Left renal cortex interstitium (tissue), 4 donors: Measurements from ENCODE around the gene PSMB8. TPM values are rescaled to one million over a fixed set of nuclear protein-coding genes. Genes with fewer than 3 reads are reported as not detected.

Experiments used
- DNase-seq, 4 donors: peaks; one replicate each; pipeline ENCODE4 v3.0.0-alpha.2; 2013; ENCODE audit warnings: low read depth in 4 of 4, low spot score in 2 of 4, missing footprints in 1 of 4
- polyA plus RNA-seq, 4 donors: library from polyadenylated mRNA; unstranded; fragments of 120-200 nt; gene quantifications; one replicate each; pipeline ENCODE4 v1.2.1, GENCODE V29; 2013; ENCODE audit not compliant: insufficient read length in 4 of 4

PSMB8 gene
- polyA plus RNA-seq, 4 donors = 17.9 to 27.3 (median 24.3) TPM

DNA sequence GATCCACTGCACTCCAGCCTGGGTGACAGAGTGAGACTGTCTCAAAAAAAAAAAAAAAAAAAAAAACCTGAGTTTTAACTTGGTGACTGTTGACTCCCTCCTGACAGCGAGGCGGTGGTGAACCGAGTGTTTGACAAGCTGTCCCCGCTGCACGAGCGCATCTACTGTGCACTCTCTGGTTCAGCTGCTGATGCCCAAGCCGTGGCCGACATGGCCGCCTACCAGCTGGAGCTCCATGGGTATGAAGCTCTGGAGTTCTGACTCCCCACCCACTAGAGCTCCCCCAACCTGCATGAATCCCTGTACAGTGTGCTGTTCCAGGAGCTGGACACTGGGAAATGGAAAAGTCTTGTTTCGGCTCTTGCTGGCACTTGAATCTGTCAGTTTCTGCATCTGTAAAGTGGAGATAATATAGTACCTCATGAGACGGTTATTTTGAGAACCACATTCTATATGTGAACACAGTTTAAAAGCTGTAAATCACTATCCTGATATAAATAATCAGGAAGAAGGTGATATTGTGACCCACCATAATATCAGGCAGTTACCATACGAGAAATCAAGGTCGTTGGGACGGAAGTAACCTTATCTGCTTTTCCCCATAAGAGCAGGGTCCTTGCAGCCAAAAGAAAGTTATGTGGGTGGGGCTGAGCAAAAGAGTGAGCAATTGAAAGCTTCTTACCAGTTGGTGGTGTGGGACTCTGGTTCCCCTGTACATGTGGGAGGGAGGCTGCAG is 13.5 kb upstream of the PSMB8 start:
- DNase-seq = no peak

DNA sequence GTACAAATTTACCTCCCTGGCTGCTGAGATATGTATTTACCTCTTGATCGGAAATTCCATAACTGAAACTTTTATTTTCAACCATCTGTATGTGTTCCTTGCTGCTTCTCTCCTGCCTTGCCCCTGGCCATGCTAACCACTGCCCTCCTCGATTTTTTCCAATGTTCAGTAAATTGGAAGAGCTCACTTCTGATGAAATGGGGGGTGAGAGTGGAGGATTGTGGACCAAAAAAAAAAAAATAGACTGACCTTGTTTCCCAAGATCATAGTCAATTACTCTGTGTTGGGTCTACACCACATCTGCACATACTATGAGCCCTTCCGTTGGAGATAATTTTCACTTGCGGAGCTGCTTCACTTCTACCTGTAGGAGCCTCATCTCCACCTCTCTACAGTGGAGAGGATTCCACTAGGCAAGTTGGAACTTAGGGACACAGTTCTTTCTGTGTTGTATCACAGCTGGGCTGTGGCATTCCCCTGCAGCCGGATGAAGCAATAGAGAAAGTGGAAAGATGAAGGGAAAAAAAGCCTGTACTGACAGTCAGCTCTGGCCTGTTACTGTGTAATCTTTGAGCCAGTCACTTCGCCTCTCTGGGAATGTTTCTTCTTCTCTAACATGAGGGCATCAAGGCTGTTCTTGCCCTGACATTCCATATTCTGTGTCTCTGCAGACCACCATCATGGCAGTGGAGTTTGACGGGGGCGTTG is 11.8 kb upstream of the PSMB8 start:
- no peak for DNase-seq

DNA sequence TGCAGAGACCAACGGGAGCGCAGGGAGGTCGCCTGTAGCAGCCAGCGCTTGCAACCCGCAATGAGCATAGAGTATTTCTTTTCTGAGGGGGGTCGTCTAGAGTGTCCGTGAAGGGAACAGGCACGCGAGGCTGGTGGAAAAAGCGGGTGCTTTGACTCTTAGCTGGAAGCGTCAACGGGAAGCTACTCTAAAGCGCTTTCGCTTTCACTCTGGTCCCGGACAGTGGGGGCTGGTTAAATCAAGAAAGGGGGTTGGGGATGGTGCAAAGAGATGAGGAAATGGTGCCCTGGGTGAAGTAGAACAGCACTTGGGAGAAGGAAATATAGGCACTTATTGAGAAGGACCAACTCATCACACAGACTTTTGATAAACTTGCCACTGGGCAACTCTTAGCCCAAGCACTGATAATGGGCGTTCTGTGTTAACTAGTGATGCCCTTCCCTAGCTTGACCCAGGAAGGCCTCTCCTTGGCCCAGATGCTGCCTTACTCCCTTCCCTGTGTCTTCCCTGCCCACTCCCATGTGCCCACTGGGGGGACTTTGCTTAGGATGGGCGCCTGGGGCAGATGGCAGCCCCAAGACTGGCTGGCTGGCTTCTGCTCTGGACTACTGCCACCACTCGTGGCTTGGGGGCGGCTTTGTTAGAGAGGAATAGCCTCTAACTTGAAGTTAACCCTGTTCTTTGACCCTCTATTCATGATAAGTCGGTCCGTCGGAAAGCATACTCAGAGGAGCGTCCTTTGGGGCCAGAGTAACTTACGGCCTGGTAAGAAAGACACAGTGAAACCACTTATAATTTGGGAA is 10.7 kb upstream of the PSMB8 start:
- peak in 2 of 4 donors; percentile 27 to 29 for DNase-seq

DNA sequence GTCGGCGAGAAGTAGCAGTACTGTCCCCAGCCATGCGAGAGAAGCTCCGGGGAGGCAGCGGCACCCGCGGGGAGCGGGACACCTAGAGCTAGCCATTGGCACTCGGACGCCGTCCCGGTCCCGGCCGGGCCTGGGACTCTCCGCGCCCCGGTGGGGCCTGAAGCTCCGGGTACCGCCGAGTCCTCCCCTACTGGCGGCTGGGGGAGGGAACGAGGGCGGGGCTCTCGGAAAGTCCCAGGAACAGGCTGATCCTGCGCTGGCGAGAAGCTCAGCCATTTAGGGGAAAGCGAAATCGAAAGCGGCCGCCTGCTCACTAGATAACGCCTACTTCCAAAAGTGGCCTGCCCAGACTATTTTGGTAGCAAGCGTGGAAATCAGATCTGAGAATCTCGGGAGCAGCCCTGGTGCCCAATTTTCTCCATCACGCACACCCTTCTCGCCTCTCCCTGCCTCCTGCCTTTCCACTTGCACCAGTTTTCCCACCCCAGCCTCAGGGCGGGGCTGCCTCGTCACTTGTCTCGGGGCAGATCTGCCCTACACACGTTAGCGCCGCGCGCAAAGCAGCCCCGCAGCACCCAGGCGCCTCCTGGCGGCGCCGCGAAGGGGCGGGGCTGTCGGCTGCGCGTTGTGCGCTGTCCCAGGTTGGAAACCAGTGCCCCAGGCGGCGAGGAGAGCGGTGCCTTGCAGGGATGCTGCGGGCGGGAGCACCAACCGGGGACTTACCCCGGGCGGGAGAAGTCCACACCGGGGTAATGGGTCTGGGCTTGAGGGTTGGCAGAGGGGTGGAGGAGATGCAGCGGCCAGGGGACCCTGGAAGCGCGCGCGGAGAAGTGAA is 9.9 kb upstream of the PSMB8 start, which contains the start of the genes PSMB9 and TAP1:
PSMB9 (plus strand) TSS at position 652 of the 835 bp plus-strand sequence; CDS start at position 690, 38 bp downstream.
TAP1 (minus strand) TSS at position 164 of the 835 bp plus-strand sequence; CDS start at position 96, 68 bp downstream.
- DNase-seq = peak; percentile 85 to 88 (median 87)

DNA sequence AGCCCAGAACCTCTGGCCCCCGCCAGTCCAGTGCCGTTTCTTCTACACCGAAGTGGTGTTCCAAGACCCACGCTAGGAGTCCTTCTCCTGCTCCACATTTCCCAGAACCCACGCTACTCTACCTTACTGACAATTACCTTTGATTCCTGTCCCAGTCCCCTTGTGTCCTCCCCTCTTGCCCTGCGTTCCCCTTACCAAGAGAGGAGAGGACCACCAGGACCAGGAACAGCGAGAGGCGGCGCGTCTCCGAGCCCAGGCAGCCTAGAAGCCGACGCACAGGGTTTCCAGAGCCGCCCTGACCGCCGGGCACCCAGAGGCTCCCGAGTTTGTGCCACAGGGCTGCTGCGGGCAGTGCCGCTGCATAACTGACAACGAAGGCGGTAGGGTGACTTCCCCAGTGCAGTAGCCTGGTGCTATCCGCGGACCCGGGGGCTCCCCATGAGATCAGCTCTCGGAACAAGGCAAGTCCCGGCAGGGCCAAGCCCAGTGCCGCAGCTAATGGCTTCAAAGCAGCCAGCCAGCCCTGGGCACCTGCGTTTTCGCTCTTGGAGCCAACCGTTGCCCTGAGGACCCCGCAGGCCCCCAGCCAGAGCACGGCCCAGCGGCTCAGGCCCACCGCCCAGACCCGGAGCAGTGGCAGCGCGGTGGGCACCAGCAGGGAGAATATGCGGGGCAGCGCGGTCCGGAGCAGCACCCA is 9.1 kb upstream of the PSMB8 start:
- peak in 1 of 4 donors; percentile 38 for DNase-seq

DNA sequence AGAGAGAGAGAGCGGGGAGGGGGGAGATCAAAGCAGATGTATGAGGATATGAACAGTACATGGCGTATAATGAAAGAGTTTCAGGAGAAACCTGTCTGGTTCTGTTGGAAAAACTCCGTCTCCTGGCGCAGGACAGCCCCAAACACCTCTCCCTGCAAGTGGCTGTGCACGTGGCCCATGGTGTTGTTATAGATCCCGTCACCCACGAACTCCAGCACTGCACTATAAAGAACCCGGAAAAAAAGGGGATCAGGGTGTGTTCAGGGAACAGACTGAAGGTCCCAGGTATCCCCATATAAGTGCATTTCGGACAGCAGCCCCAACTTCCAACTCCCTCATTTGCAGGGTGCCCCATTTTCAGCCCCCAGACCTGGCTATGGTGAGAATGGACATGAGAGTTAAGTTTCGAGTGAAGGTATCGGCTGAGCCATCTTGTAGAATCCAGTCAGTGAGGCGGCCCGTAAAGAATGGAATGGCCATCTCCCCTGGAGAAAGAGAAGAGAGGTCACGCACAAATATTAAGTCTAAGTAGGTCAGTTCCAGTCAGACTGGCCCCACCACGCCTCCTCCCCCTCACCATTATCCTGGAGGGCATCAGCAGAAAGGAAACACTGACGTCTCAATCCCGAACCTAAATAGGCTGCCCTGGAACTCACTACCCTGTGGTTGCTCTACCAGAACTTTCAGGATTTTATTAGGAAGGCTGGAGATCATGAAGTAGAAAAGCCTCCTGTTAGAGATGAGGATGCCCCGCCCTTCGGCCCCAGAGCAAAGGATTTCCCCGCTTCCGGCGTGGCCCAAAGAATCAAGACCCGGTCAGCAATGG is 8.4 kb upstream of the PSMB8 start:
- no peak for DNase-seq

DNA sequence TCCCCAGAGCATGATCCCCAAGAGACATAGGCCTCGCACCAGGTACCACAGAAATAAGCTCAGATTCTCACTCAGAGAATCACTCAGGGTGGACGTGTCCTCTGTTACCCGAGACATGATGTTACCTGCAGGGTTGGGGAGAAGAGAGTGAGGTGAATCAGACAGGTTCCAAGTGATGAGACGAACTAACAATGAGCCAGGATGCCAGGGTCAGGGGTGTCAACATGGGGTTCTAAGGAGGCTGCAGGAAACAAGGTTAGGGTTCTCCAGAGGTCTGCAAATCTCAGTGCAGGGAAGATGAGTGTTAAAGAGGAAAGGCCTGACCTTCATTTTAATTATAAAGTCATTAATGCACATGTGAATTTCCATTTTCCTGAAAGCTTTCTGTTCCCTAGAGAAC is 7.2 kb upstream of the PSMB8 start:
- DNase-seq = no peak

DNA sequence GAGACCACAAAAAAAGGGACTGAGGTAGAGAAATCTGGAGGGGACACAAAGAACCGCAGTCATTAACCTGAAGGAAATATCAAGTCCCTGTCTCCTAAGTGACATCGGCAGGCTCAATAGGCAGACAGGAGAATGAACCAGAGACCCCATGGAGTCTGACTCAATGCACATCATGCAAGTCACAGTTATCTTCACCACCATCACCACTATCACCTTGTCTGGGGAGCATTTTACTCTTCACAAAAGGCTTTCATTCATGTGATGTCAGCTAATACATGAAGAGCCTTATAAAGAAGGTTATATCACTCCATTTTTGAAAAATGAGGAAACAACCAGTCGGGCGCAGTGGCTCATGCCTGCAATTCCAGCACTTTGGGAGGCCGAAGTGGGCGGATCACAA is 5.3 kb upstream of the PSMB8 start:
- no peak for DNase-seq

DNA sequence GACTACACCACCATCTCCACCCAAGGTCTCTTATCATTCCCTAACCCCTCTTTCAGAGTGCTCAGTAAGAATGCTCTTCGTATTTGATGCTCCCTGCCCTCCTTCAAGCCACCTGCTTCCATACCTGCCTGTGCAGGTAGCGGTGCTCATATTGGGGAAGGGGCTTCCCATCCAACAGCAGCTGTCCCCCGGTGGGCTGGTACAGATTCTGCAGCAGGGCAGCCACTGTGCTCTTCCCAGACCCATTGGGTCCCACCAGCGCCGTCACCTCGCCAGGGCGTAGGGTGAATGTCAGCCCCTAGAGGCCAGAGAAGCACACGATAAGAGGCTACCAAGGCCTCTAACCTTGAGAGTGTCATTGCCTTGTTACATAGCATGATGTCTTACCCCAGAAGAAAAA is 3.9 kb upstream of the PSMB8 start:
- no peak for DNase-seq

DNA sequence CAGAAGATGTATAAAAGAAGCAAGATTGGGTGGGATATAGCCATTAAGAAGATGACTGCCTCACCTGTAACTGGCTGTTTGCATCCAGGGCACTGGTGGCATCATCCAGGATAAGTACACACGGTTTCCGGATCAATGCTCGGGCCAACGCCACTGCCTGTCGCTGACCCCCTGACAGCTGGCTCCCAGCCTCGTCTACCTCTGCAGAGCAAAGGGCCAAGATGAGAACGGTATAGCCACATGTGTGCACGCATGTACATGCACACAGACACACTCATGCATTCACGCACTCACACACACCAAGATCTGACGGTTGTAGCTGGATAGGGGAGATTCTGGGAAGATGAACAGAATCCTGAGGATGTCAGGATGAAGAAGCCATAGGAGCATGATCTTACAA is 3.2 kb upstream of the PSMB8 start:
- no peak for DNase-seq

DNA sequence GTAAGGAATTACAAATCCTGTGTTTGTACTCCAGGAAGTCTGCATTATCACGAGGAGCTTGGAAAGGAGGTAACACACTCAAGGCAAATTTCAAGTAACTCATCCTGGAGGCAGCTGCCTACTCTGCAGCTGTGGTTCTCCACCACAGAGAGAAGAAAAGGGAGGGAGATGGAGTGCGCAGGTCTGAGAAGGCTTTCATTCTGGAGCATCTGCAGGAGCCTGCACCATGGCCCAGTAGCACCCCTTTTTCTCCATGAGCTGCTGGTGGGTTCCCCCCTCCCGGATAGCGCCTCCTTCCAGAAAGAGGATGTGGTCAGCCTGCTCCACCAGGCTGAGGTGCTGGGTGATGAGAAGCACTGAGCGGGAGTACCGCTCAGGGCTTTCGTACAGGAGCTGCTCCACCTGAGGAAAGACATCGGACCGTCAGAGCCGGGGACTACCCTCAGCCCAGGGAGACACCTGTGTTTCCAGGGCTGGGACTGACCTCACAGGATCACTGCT is 1.6 kb upstream of the PSMB8 start:
- no peak for DNase-seq

DNA sequence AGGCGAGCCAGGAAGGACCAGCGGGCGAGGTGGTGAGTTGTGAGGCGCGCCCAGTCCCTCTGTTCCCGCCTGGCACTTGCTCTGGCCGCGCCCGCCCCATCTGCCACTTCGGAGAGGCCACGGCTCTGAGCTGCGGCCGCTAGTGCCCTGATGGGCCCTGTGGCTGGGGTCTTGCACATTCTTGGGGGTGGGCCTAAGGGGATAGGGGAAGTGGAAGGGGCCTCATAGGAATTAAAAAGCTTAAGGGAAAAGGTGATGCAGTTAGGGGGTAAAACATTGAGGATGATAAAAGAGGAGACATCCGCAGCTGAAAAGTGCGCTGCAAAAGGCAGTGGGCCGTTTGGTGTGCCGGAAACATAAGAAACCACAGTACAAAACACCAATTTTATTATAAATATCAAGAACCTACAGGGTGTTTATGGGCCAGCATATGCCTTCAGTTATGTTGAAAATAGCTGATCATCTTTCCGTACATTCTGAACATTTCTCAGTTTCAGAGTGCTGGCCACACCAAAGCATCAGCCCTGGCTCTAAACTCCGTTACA is 1.1 kb upstream of the PSMB8 start:
- DNase-seq = no peak

DNA sequence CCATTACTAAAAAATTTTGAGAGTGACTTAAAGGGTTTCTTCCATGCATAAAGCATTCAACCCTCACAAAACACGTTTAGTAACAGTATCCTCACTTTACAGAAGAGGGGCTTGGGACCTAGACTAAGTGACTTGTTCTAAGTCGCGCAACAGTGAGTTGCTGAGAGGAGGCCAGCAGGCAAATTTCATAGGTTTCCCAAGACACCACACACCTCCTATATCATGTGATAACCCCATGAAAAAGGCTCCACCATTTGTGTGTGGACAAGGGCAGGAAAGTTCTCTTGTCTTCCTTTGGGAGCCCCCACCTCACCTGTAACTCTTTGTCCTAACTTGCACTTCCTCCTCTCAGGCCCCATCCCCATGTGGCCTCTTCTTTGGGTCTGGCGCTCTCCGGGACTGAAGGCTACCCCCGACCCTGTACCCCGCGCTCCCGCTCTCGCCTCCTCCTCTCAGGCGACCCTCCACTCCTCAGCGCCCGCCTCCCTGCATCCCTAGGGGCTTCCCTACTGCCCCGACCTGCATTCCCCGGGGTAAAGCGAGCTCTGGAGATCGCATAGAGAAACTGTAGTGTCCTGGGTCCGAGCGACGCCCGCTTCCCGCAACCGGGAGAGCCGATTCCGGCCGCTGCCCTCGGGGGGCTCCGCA is 392 bp downstream of the PSMB8 start:
- no peak for DNase-seq

DNA sequence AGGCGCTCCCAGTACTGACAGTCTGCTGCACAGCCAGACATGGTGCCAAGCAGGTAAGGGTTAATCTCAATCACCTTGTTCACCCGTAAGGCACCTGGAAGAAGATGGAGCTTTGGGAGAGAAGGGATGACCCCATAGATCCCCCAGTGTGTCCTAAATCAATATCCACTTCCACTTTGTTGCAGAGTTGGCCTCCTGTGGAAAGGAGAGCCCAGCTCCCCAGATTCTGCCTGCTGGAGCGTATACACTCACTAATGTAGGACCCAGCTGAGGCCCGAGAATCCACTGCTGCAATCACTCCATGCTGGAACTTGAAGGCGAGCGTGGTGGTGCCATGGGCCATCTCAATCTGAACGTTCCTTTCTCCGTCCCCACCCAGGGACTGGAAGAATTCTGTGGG is 1.2 kb downstream of the PSMB8 start:
- no peak for DNase-seq

DNA sequence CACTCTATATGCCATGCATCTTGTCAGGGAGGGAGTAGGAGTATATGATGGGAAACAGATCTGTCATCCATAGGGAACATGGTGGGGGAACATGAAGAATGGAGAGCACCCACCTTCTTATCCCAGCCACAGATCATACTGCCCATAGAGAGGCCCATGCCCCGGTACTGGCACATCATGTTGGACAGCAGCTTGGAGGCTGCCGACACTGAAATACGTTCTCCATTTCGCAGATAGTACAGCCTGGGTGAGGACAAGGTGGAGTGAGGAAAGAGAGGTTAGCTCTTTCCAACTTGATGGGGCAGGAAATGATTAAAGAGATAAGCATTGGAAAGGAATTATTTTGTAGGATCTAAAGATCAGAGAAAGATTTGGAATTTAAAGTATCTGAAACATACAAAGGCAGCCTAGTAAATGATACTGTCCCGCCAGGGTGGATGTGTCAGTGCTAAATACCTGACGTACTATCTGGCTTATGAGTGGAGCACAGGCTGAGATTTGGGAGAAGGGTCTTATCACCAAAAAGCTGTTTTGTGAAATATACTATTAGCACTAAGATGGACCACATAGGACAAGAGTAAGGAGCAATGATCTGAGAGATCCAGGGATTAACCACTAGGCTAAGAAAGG is 1.7 kb downstream of the PSMB8 start:
- no peak for DNase-seq

DNA sequence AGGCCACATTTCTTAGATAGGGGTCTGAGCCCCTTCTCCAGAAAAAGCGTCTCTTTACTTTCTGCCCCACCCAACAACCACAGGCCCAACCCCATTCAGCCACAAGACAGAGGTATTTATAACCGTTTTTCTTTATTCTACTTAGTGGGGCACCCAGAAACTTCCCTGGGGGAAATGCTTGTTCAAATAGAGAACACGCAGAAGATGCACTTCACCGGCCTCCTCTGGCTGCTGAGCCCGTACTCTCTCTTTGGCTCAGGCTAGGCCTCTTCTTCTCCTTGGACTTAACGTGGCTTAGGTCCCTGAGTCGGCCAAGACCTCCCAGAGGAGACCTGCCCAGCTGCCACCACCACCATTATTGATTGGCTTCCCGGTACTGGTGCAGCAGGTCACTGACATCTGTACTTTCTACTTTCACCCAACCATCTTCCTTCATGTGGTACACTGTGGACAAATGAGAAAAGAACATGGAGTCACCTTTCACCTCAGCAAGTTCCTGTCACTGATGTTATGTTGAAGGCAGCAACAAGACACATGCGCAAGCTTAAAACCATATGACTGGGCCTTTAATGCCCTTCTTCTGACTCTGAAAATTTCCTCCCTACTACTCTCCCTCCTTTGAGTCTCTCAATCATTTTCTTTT is 3.1 kb downstream of the PSMB8 start:
- no peak for DNase-seq

DNA sequence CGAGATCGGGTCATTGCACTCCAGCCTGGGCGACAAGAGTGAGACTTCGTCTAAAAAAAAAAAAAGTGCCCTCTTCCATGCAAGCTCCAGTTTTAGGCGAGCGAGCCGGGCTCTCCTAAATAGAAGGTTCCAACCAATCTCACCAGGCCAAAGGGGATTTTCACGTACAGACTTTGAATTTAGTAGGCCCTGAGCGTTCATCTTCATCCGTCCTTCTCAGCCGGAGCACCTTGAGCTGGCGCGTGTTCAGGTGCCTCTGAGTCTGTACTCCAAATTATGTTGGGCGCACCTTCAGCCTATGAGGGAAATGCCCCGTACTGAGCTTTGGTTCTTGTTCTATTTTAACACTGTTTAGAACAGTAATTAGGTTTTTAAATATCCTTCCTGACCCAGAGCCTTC is 4.5 kb downstream of the PSMB8 start:
- no peak for DNase-seq
